SK-N-SH (cell line): ENCODE data around the gene SIK2. TPM values are rescaled to one million over a fixed set of nuclear protein-coding genes. Genes with fewer than 3 reads are reported as not detected.

Experiments
- CTCF ChIA-PET: fragments of 300-600, 350-600 bp; formaldehyde crosslinking; extraction: SDS; loops from one replicate; lab custom pipeline; 2021; lab: Yijun Ruan, JAX
- POLR2A ChIA-PET: fragments of 350-600 bp; sonication (Branson Sonifier 250); formaldehyde crosslinking; extraction: SDS; loops from one replicate; lab custom pipeline; 2020; ENCODE audit warnings: antibody characterized with exemption, inconsistent platforms; lab: Yijun Ruan, JAX
- DNase-seq: peaks from one replicate; pipeline ENCODE4 v3.0.0; 2012
- H2AFZ ChIP-seq: fragments of 200-600 bp; sonication (generic); 2 replicates; pipeline ENCODE4 v1.8.1; 2016; ENCODE audit warnings: antibody characterized with exemption, mild to moderate bottlenecking, low read depth
- H3F3A ChIP-seq: fragments of 200-600 bp; sonication (generic); replicated peaks from 2 replicates; pipeline ENCODE3; 2016; ENCODE audit warnings: antibody characterized with exemption, mild to moderate bottlenecking; ENCODE audit not compliant: insufficient read depth
- H3K27ac ChIP-seq, 2 experiments: fragments of 200-500 bp in 1 of 2; fragments of 200-600 bp in 1 of 2; sonication (Bioruptor generic) in 1 of 2; sonication (generic), shearing (Covaris generic) in 1 of 2; 2 replicates each; pipeline versions ENCODE4 v1.5.1 to v1.6.1; 2014 to 2016; ENCODE audit warnings: low read depth in 2 of 2, inconsistent platforms in 1 of 2, low read length in 1 of 2, mild to moderate bottlenecking in 1 of 2, mixed read lengths in 1 of 2
- H3K27me3 ChIP-seq: fragments of 200-600 bp; sonication (generic), shearing (Covaris generic); 2 replicates; pipeline ENCODE4 v1.6.1; 2016; ENCODE audit warnings: mixed run types; ENCODE audit not compliant: insufficient read depth
- H3K36me3 ChIP-seq, 2 experiments: fragments of 200-500 bp in 1 of 2; fragments of 200-600 bp in 1 of 2; sonication (Bioruptor generic) in 1 of 2; sonication (generic) in 1 of 2; replicated peaks in 1 of 2; 2 replicates each; pipeline versions ENCODE3 to v1.5.1; 2014 to 2016; ENCODE audit warnings: low read length in 1 of 2, mild to moderate bottlenecking in 1 of 2; ENCODE audit not compliant: insufficient read depth in 2 of 2, control insufficient read depth in 1 of 2
- H3K4me1 ChIP-seq, 2 experiments: fragments of 200-500 bp in 1 of 2; fragments of 200-600 bp in 1 of 2; sonication (Bioruptor generic) in 1 of 2; sonication (generic), shearing (Covaris generic) in 1 of 2; 2 replicates each; pipeline versions ENCODE4 v1.5.1 to v1.6.1; 2014 to 2016; ENCODE audit warnings: low read depth in 1 of 2, low read length in 1 of 2, mixed run types in 1 of 2; ENCODE audit not compliant: insufficient read depth in 2 of 2, control insufficient read depth in 1 of 2
- H3K4me2 ChIP-seq: fragments of 200-600 bp; sonication (generic), shearing (Covaris generic); 2 replicates; pipeline ENCODE4 v1.6.1; 2017; ENCODE audit warnings: mixed run types
- H3K4me3 ChIP-seq, 2 experiments: fragments of 200-500 bp in 1 of 2; fragments of 200-600 bp in 1 of 2; sonication (Bioruptor generic) in 1 of 2; sonication (generic), shearing (Covaris generic) in 1 of 2; 2 replicates each; pipeline versions ENCODE4 v1.5.1 to v1.8.1; 2014 to 2016; ENCODE audit warnings: low read depth in 2 of 2, inconsistent platforms in 1 of 2, low read length in 1 of 2, mild to moderate bottlenecking in 1 of 2, mixed read lengths in 1 of 2, moderate library complexity in 1 of 2
- H3K79me2 ChIP-seq: fragments of 200-600 bp; sonication (generic); 2 replicates; pipeline ENCODE4 v1.8.1; 2017; ENCODE audit warnings: mild to moderate bottlenecking; ENCODE audit not compliant: insufficient read depth
- H3K9ac ChIP-seq: fragments of 200-600 bp; sonication (generic); 2 replicates; pipeline ENCODE4 v1.6.1; 2017; ENCODE audit warnings: mixed run types
- H3K9me2 ChIP-seq: fragments of 200-600 bp; sonication (generic); 2 replicates; pipeline ENCODE4 v1.6.1; 2017; ENCODE audit warnings: mixed run types
- H3K9me3 ChIP-seq: fragments of 200-600 bp; sonication (generic); 2 replicates; pipeline ENCODE4 v1.6.1; 2017; ENCODE audit warnings: mixed run types, mild to moderate bottlenecking, moderate library complexity
- H4K20me1 ChIP-seq: fragments of 200-600 bp; sonication (generic); 2 replicates; pipeline ENCODE4 v1.6.1; 2017; ENCODE audit warnings: mild to moderate bottlenecking, mixed run types; ENCODE audit not compliant: insufficient read depth
- CHD2 ChIP-seq: fragments of 150-350 bp; IDR thresholded peaks from 2 replicates; pipeline ENCODE4 v1.6.1; 2018; ENCODE audit warnings: low read length; ENCODE audit not compliant: partially characterized antibody
- CTCF ChIP-seq: fragments of 200-600 bp; sonication (generic); IDR thresholded peaks from 2 replicates; pipeline ENCODE4 v1.6.1; 2017; ENCODE audit warnings: antibody characterized with exemption, mild to moderate bottlenecking, moderate library complexity
- ELF1 ChIP-seq: IDR thresholded peaks from 2 replicates; pipeline ENCODE4 v1.4.0; 2012
- EP300 ChIP-seq, 2 experiments: IDR thresholded peaks; 2 replicates each; pipeline versions ENCODE4 v1.4.0 to v1.6.1; 2012; ENCODE audit warnings: borderline replicate concordance in 1 of 2, low read depth in 1 of 2, low read length in 1 of 2
- EZH2phosphoT487 ChIP-seq: fragments of 200-600 bp; sonication (generic); IDR thresholded peaks from 2 replicates; pipeline ENCODE4 v1.6.1; 2017; ENCODE audit warnings: low read depth, mixed run types, mild to moderate bottlenecking, antibody characterized with exemption, moderate library complexity, borderline replicate concordance
- FOSL2 ChIP-seq: IDR thresholded peaks from 2 replicates; pipeline ENCODE4 v1.4.0; 2012; ENCODE audit warnings: low read depth, mild to moderate bottlenecking, moderate library complexity, borderline replicate concordance
- FOXJ3 ChIP-seq: sonication (generic); formaldehyde crosslinking; IDR thresholded peaks from 2 replicates; pipeline ENCODE4 v1.5.1; 2020; ENCODE audit warnings: mild to moderate bottlenecking, missing genetic modification reagents
- FOXM1 ChIP-seq: IDR thresholded peaks from 2 replicates; pipeline ENCODE4 v1.4.0; 2012; ENCODE audit warnings: low read depth, mild to moderate bottlenecking
- GABPA ChIP-seq: IDR thresholded peaks from 2 replicates; pipeline ENCODE4 v1.4.0; 2012; ENCODE audit warnings: low read depth, mild to moderate bottlenecking
- JUND ChIP-seq: IDR thresholded peaks from 2 replicates; pipeline ENCODE4 v1.4.0; 2012
- MAX ChIP-seq: IDR thresholded peaks from 2 replicates; pipeline ENCODE4 v1.4.0; 2012; ENCODE audit warnings: low read depth
- MEF2A ChIP-seq: IDR thresholded peaks from 2 replicates; pipeline ENCODE4 v1.4.0; 2012; ENCODE audit warnings: low read depth, borderline replicate concordance
- MXI1 ChIP-seq: IDR thresholded peaks from 2 replicates; pipeline ENCODE4 v1.6.1; 2012; ENCODE audit warnings: mild to moderate bottlenecking, low read depth, low read length, improper control_type of control experiment
- NFIC ChIP-seq: IDR thresholded peaks from 2 replicates; pipeline ENCODE4 v1.4.0; 2012; ENCODE audit warnings: borderline replicate concordance
- NRF1 ChIP-seq: IDR thresholded peaks from 2 replicates; pipeline ENCODE4 v1.6.1; 2012; ENCODE audit warnings: low read depth, mild to moderate bottlenecking, low read length
- PBX3 ChIP-seq: IDR thresholded peaks from 2 replicates; pipeline ENCODE4; 2012
- POLR2AphosphoS5 ChIP-seq: IDR thresholded peaks from 2 replicates; pipeline ENCODE4 v1.6.1; 2012; ENCODE audit warnings: low read depth, low read length
- RAD21 ChIP-seq: IDR thresholded peaks from 2 replicates; pipeline ENCODE4 v1.6.1; 2012; ENCODE audit warnings: mild to moderate bottlenecking, low read length
- RCOR1 ChIP-seq: fragments of 150-350 bp; IDR thresholded peaks from 2 replicates; pipeline ENCODE4 v1.6.1; 2017; ENCODE audit warnings: antibody characterized with exemption, low read length
- RFX5 ChIP-seq: IDR thresholded peaks from 2 replicates; pipeline ENCODE4 v1.6.1; 2012; ENCODE audit warnings: mild to moderate bottlenecking, improper control_type of control experiment, low read length
- RXRA ChIP-seq: IDR thresholded peaks from 2 replicates; pipeline ENCODE4 v1.4.0; 2012; ENCODE audit warnings: low read depth, mild to moderate bottlenecking, borderline replicate concordance
- SIN3A ChIP-seq: IDR thresholded peaks from 2 replicates; pipeline ENCODE4 v1.6.1; 2012; ENCODE audit warnings: low read depth, mild to moderate bottlenecking, low read length, moderate library complexity, borderline replicate concordance
- SMC3 ChIP-seq: IDR thresholded peaks from 2 replicates; pipeline ENCODE4 v1.6.1; 2012; ENCODE audit warnings: low read depth, low read length, improper control_type of control experiment
- TAF1 ChIP-seq: IDR thresholded peaks from 2 replicates; pipeline ENCODE4 v1.6.1; 2012; ENCODE audit warnings: low read depth, mild to moderate bottlenecking, low read length, moderate library complexity, borderline replicate concordance
- TCF12 ChIP-seq: IDR thresholded peaks from 2 replicates; pipeline ENCODE4 v1.4.0; 2012
- TEAD4 ChIP-seq: IDR thresholded peaks from 2 replicates; pipeline ENCODE4 v1.4.0; 2012; ENCODE audit warnings: mild to moderate bottlenecking, borderline replicate concordance; ENCODE audit not compliant: insufficient read depth
- USF1 ChIP-seq: IDR thresholded peaks from 2 replicates; pipeline ENCODE4 v1.4.0; 2012; ENCODE audit warnings: low read depth, borderline replicate concordance
- USF2 ChIP-seq: fragments of 150-350 bp; IDR thresholded peaks from 2 replicates; pipeline ENCODE4 v1.6.1; 2017; ENCODE audit warnings: antibody characterized with exemption, low read length, low read depth, borderline replicate concordance
- YY1 ChIP-seq: IDR thresholded peaks from 2 replicates; pipeline ENCODE4 v1.4.0; 2012; ENCODE audit warnings: low read depth, mild to moderate bottlenecking
- WGBS: methylation state at CpG from one replicate; pipeline ENCODE4 v1.1.6; 2017; ENCODE audit warnings: low lambda C conversion rate; 5-methylcytosine and 5-hydroxymethylcytosine counted together
- polyA plus RNA-seq, 3 experiments: library from polyadenylated mRNA; depleted of rRNA; stranded (reverse); fragments of >200 nt; gene quantifications; 2 replicates each; pipeline ENCODE4 v1.2.3, GENCODE V29; 2012

The SIK2 gene
- polyA plus RNA-seq, 1 of the 3 experiments (the other 2 are of a cell fraction) = 8.9 TPM

- Histone ChIP-seq H3K4me1 (peaks cover 39 to 69% of the 10 kb centered on the region in 2 experiments), H3K9me2 (no peaks in the 10 kb centered on the region), H3K36me3 (peaks cover 16 to 17% of the 10 kb centered on the region in 2 experiments), H3K9me3 (no peaks in the 10 kb centered on the region), H2AFZ (peak overlapping the region; percentile 30; the same call in 1 of the 2 replicates), H3K27ac (peak overlapping the region; percentile 98 to 99), H3K4me3 (peak overlapping the region; percentile 39 to 45; a peak in 3 of 4 replicates), H3F3A (peaks cover 27% of the 10 kb centered on the region), H3K27me3 (no peaks in the 10 kb centered on the region), H3K9ac (peak overlapping the region; percentile 79), H3K79me2 (no peaks in the 10 kb centered on the region), H4K20me1 (no peaks in the 10 kb centered on the region), H3K4me2 (peak overlapping the region; percentile 82; the same call in 1 of the 2 replicates)
- DNase-seq = peak; percentile 88
- POLR2A ChIA-PET = interaction anchor here (0.8 to 1.8 kb wide), 3 partner anchors 12 to 31 kb away, joined by 3 to 6 read pairs (median 3); partner anchors contain the start of gene PPP2R1B
- CTCF ChIA-PET = interaction anchor here (0.9 to 2.6 kb wide), 6 partner anchors 15 to 132 kb away, joined by 3 to 12 read pairs (median 4); no protein-coding TSS in a partner anchor
- WGBS = 17% methylated on average over 18 of the region's 19 CpGs
- TF ChIP-seq EP300 (IDR thresholded peaks at IDR 0.05; ENCODE audit: borderline replicate concordance in 1 of 2, low read depth in 1 of 2, low read length in 1 of 2) = peak; percentile 42 to 91; a peak in 3 of 4 replicates
- peak; percentile 98 for TF ChIP-seq RFX5
- 0 out of 2 replicates have a peak, but pooled peaks have one; percentile 6 for TF ChIP-seq SMC3
- TF ChIP-seq NRF1 = no peak
- peak; percentile 89 for TF ChIP-seq NFIC
- TF ChIP-seq TCF12 = peak; percentile 58
- peak; percentile 64; the same call in 1 of the 2 replicates for TF ChIP-seq POLR2AphosphoS5
- peak; percentile 78 for TF ChIP-seq PBX3
- TF ChIP-seq FOXJ3 = peak; percentile 68; the same call in 1 of the 2 replicates
- no peak; the same call in none of the 2 replicates for TF ChIP-seq MAX
- no peak for TF ChIP-seq EZH2phosphoT487
- TF ChIP-seq USF1 = peak; percentile 86
- TF ChIP-seq ELF1 = peak; percentile 81
- TF ChIP-seq TAF1 = 0 out of 2 replicates have a peak, but pooled peaks have one; percentile 35
- TF ChIP-seq YY1 = peak; percentile 56; the same call in 1 of the 2 replicates
- peak; percentile 68; the same call in 1 of the 2 replicates for TF ChIP-seq SIN3A
- TF ChIP-seq MXI1 = peak; percentile 83
- TF ChIP-seq CHD2 = peak; percentile 44
- TF ChIP-seq RXRA = peak; percentile 45; the same call in 1 of the 2 replicates
- peak; percentile 31; the same call in 1 of the 2 replicates for TF ChIP-seq JUND
- TF ChIP-seq FOXM1 = no peak
- no peak for TF ChIP-seq GABPA
- no peak for TF ChIP-seq USF2
- peak; percentile 18; the same call in 1 of the 2 replicates for TF ChIP-seq CTCF
- TF ChIP-seq FOSL2 = peak; percentile 64; the same call in 1 of the 2 replicates
- no peak for TF ChIP-seq TEAD4
- peak; percentile 46 for TF ChIP-seq RCOR1
- no peak for TF ChIP-seq MEF2A
- no peak; the same call in 1 of the 2 replicates for TF ChIP-seq RAD21
These were observed 133.2 kb downstream of the SIK2 start for GRCh38 chr11:111735262-111736116.
